GM18505 (cell line): ENCODE results near the gene DNAJC3.
"Not testable (repeated sequence)": the region's sequence is repeated elsewhere in the genome, so short reads cannot be mapped to it uniquely, and the experiment has no call there.

Experiments
- ATAC-seq: cut with Tn5 transposase; IDR thresholded peaks from one replicate; pipeline ENCODE4 v1.9.1; 2021; ENCODE audit not compliant: unreplicated experiment
- POLR2A ChIP-seq: IDR thresholded peaks from 4 replicates; pipeline ENCODE4 v1.6.1; 2011; ENCODE audit warnings: borderline replicate concordance; ENCODE audit not compliant: insufficient read depth, insufficient read length; ENCODE audit errors: extremely low read depth

The DNAJC3 gene

GRCh38 chr13:95787356-95788099, 110.6 kb downstream of the DNAJC3 start:
- ATAC-seq, result no peak
- TF ChIP-seq POLR2A, result no peak

GRCh38 chr13:95788100-95788463, 111.1 kb downstream of the DNAJC3 start:
- no peak for ATAC-seq

GRCh38 chr13:95789315-95789714, 112.4 kb downstream of the DNAJC3 start:
- not testable (repeated sequence) for ATAC-seq

More at GRCh38 chr13:95788100-95788463, 111.1 kb downstream of the DNAJC3 start:
- no peak for TF ChIP-seq POLR2A

GRCh38 chr13:95791084-95791722, 114.3 kb downstream of the DNAJC3 start:
- ATAC-seq, result no peak
- no peak for TF ChIP-seq POLR2A

- TF ChIP-seq POLR2A, result no peak
- ATAC-seq, result no peak
These were observed 116.1 kb downstream of the DNAJC3 start for GRCh38 chr13:95793018-95793555.

- no peak for ATAC-seq
- no peak for TF ChIP-seq POLR2A
These were observed 116.8 kb downstream of the DNAJC3 start for GRCh38 chr13:95793781-95794180.

GRCh38 chr13:95797016-95797415, 120.1 kb downstream of the DNAJC3 start:
- TF ChIP-seq POLR2A, result no peak
- no peak for ATAC-seq

GRCh38 chr13:95800436-95800835, 123.5 kb downstream of the DNAJC3 start:
- no peak for TF ChIP-seq POLR2A
- ATAC-seq, result no peak

GRCh38 chr13:95801825-95802224, 124.9 kb downstream of the DNAJC3 start:
- no peak for TF ChIP-seq POLR2A
- no peak for ATAC-seq

- no peak for TF ChIP-seq POLR2A
- no peak for ATAC-seq
These were observed 129.0 kb downstream of the DNAJC3 start for GRCh38 chr13:95805921-95806320.

- no peak for ATAC-seq
- TF ChIP-seq POLR2A, result no peak
These were observed 132.5 kb downstream of the DNAJC3 start for GRCh38 chr13:95809429-95809828.

- no peak for ATAC-seq
- TF ChIP-seq POLR2A, result no peak
These were observed 136.2 kb downstream of the DNAJC3 start for GRCh38 chr13:95813139-95813538.

- no peak for ATAC-seq
- no peak for TF ChIP-seq POLR2A
These were observed 137.6 kb downstream of the DNAJC3 start for GRCh38 chr13:95814495-95814894.

GRCh38 chr13:95822303-95822702, 145.4 kb downstream of the DNAJC3 start:
- no peak for TF ChIP-seq POLR2A
- ATAC-seq, result no peak
